ENCODE data around the gene TDRD12.
"Not testable (repeated sequence)": the region's sequence is repeated elsewhere in the genome, so short reads cannot be mapped to it uniquely, and the experiment has no call there.

TDRD12 gene

DNA sequence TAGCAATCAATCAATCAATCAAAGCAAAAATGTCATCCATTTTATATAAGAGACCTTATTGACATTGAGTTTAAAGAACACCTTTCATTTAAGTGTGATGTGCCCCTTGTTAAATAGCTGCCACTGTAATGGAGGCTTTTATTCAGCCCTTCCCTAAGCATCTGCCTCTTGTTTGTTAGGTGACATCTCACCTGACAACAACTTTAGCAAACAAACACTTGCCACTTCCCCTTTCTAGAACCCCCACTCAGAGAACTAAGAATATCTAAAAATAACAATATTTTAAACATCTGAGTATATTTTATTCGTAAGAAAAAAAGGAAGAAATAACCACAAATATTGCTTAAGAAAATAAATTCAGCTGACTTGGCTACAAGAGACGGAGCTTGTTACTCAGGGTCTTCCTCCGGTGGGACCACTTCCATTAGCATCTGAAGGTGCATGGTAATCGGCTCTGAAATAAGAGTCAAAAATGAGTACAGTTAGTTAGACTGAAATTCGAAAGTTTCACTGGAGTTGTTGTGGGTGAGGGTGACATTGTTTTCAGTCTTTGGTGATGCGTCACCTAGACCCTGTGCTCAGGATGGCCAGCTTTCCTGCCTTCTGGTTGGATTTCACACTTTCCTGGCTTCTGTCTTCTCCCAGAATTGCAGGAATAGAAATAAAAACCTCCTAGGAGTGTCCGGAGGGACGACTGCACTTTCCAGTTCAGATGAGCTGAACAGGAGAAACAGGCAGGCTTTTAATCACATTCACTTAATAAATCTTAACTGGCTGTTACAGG, 110.9 kb downstream of the TDRD12 start:
- Histone ChIP-seq H3K36me3 (ENCODE audit: insufficient read depth) (no peaks in the 10 kb centered on the region), H3K4me1 (ENCODE audit: low read depth, poor library complexity, severe bottlenecking) (no peaks in the 10 kb centered on the region), H3K4me2 (no peak overlapping the region), H3K27ac (no peak overlapping the region), H3K4me3 (IDR thresholded peaks at IDR 0.05; ENCODE audit: insufficient read depth, low read depth, low read length) (no peak overlapping the region), H2AFZ (ENCODE audit: low read depth) (no peak overlapping the region), H3K79me2 (ENCODE audit: insufficient read depth, low read depth) (no peaks in the 10 kb centered on the region), H4K20me1 (ENCODE audit: insufficient read depth) (no peaks in the 10 kb centered on the region), H3K27me3 (ENCODE audit: insufficient read depth, low read depth) (no peaks in the 10 kb centered on the region), H3K9ac (no peak overlapping the region)
- TF ChIP-seq, protein P1, sequence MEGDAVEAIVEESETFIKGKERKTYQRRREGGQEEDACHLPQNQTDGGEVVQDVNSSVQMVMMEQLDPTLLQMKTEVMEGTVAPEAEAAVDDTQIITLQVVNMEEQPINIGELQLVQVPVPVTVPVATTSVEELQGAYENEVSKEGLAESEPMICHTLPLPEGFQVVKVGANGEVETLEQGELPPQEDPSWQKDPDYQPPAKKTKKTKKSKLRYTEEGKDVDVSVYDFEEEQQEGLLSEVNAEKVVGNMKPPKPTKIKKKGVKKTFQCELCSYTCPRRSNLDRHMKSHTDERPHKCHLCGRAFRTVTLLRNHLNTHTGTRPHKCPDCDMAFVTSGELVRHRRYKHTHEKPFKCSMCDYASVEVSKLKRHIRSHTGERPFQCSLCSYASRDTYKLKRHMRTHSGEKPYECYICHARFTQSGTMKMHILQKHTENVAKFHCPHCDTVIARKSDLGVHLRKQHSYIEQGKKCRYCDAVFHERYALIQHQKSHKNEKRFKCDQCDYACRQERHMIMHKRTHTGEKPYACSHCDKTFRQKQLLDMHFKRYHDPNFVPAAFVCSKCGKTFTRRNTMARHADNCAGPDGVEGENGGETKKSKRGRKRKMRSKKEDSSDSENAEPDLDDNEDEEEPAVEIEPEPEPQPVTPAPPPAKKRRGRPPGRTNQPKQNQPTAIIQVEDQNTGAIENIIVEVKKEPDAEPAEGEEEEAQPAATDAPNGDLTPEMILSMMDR (conservative IDR thresholded peaks at IDR 0.05; ENCODE audit: low read depth, low read length), result no peak

DNA sequence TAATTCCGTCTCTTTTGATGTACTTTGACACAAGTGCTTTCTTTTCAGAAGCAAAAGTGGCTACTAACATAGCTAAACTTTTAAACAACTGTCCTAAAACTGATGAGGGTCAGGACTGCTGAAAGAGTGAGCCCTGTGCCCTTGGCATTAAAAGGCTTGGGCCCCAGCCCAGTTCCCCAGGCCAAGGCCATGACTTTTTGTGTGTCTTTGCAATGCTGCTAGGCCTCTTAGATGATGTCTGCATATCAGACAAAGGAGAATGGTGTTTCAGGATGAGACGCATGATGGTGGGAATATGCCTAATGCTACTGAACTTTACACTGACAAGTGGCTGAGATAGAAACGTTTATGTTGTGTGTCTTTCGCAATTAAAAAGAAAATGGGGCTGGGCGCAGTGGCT, 112.0 kb downstream of the TDRD12 start:
- TF ChIP-seq, protein P1 (conservative IDR thresholded peaks at IDR 0.05; ENCODE audit: low read depth, low read length), result no peak
- no peaks in the 10 kb centered on the region for H3K36me3 ChIP-seq (ENCODE audit: insufficient read depth)
- no peaks in the 10 kb centered on the region for H3K27me3 ChIP-seq (ENCODE audit: insufficient read depth, low read depth)
- H3K4me1 ChIP-seq (ENCODE audit: low read depth, poor library complexity, severe bottlenecking), result no peaks in the 10 kb centered on the region
- no peak overlapping the region for H3K4me2 ChIP-seq
- H4K20me1 ChIP-seq (ENCODE audit: insufficient read depth), result no peaks in the 10 kb centered on the region
- no peaks in the 10 kb centered on the region for H3K79me2 ChIP-seq (ENCODE audit: insufficient read depth, low read depth)
- no peak overlapping the region for H3K27ac ChIP-seq
- no peak overlapping the region for H2AFZ ChIP-seq (ENCODE audit: low read depth)
- H3K4me3 ChIP-seq (IDR thresholded peaks at IDR 0.05; ENCODE audit: insufficient read depth, low read depth, low read length), result no peak overlapping the region
- no peak overlapping the region for H3K9ac ChIP-seq

DNA sequence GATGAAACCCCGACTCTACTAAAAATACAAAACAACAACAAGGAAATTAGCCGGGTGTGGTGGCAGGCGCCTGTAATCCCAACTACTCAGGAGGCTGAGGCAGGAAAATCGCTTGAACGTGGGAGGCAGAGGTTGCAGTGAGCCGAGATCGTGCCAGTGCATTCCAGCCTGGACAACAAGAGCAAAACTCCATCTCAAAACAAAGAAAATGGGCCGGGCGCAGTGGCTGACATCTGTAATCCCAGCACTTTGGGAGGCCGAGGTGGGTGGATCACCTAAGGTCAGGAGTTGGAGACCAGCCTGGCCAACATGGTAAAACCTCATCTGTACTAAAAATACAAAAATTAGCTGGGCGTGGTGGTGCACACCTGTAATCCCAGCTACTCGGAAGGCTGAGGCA, 112.5 kb downstream of the TDRD12 start:
- not testable (repeated sequence) for H3K27ac ChIP-seq; H2AFZ ChIP-seq (ENCODE audit: low read depth); H3K4me1 ChIP-seq (ENCODE audit: low read depth, poor library complexity, severe bottlenecking); H3K79me2 ChIP-seq (ENCODE audit: insufficient read depth, low read depth); H4K20me1 ChIP-seq (ENCODE audit: insufficient read depth); H3K36me3 ChIP-seq (ENCODE audit: insufficient read depth); H3K27me3 ChIP-seq (ENCODE audit: insufficient read depth, low read depth); H3K4me3 ChIP-seq (IDR thresholded peaks at IDR 0.05; ENCODE audit: insufficient read depth, low read depth, low read length); H3K4me2 ChIP-seq; H3K9ac ChIP-seq

DNA sequence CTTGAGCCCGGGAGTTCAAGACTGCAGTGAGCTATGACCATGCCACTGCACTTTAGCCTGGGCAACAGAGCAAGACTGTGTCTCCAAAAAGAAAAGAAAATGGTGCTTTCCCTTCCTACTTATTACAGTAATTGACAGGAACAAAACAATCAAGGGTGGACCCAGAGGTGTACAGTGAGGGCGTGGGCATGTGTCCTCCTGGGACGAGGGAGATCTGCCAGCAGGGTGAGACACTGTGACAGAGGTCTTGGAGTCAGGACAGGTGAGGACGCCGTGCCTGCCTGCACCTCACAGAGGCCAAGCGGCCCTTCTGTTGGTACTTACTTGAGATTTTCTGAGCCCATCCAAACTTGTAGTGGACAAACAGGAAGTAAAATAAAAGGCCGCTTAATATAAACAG, 113.3 kb downstream of the TDRD12 start:
- not testable (repeated sequence) for H4K20me1 ChIP-seq (ENCODE audit: insufficient read depth); H3K9ac ChIP-seq; H3K4me3 ChIP-seq (IDR thresholded peaks at IDR 0.05; ENCODE audit: insufficient read depth, low read depth, low read length); H3K27ac ChIP-seq; H3K27me3 ChIP-seq (ENCODE audit: insufficient read depth, low read depth); H3K4me2 ChIP-seq; H3K4me1 ChIP-seq (ENCODE audit: low read depth, poor library complexity, severe bottlenecking); H2AFZ ChIP-seq (ENCODE audit: low read depth); H3K79me2 ChIP-seq (ENCODE audit: insufficient read depth, low read depth); H3K36me3 ChIP-seq (ENCODE audit: insufficient read depth)

DNA sequence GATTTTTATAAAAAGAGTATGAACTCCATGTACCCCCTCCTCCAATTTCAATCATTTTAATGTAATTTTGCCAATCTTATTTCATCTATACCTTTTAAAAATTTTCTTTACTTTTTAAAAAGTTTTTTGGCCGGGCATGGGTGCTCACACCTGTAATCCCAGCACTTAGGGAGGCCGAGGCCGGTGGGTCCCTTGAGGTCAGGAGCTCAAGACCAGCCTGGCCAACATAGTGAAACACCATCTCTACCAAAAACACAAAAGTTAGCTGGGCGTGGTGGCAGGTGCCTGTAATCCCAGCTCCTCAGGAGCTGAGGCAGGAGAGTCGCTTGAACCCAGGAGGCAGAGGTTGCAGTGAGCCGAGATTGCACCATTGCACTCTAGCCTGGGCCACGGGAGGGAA, 113.8 kb downstream of the TDRD12 start:
- H3K36me3 ChIP-seq (ENCODE audit: insufficient read depth); H3K4me3 ChIP-seq (IDR thresholded peaks at IDR 0.05; ENCODE audit: insufficient read depth, low read depth, low read length); H3K4me1 ChIP-seq (ENCODE audit: low read depth, poor library complexity, severe bottlenecking); H4K20me1 ChIP-seq (ENCODE audit: insufficient read depth); H3K4me2 ChIP-seq; H3K27me3 ChIP-seq (ENCODE audit: insufficient read depth, low read depth); H3K79me2 ChIP-seq (ENCODE audit: insufficient read depth, low read depth); H3K27ac ChIP-seq; H3K9ac ChIP-seq; H2AFZ ChIP-seq (ENCODE audit: low read depth): not testable (repeated sequence)

DNA sequence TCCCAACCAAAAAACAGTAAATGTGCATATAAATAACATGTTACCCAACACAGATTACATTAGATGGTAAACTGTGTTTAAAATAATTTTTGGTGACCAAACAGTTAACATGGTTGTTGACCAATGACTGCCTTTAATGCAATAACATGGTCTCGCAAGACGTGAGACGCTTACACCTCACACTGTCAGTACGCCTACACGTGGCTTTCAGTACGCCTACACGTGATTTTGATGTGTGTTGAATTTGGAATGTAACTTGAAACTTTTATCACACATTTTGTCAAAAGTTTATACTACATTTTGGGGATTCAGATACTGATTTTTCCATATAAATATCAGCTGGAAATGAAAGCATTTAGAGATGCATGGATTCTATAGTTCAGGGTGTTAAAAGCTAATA, 118.0 kb downstream of the TDRD12 start:
- no peak overlapping the region for H3K4me2 ChIP-seq
- H3K27ac ChIP-seq, result no peak overlapping the region
- H4K20me1 ChIP-seq (ENCODE audit: insufficient read depth), result no peaks in the 10 kb centered on the region
- H3K9ac ChIP-seq, result no peak overlapping the region
- H3K4me1 ChIP-seq (ENCODE audit: low read depth, poor library complexity, severe bottlenecking), result no peaks in the 10 kb centered on the region
- no peaks in the 10 kb centered on the region for H3K36me3 ChIP-seq (ENCODE audit: insufficient read depth)
- no peak overlapping the region for H2AFZ ChIP-seq (ENCODE audit: low read depth)
- no peaks in the 10 kb centered on the region for H3K79me2 ChIP-seq (ENCODE audit: insufficient read depth, low read depth)
- no peak overlapping the region for H3K4me3 ChIP-seq (IDR thresholded peaks at IDR 0.05; ENCODE audit: insufficient read depth, low read depth, low read length)
- no peaks in the 10 kb centered on the region for H3K27me3 ChIP-seq (ENCODE audit: insufficient read depth, low read depth)
- TF ChIP-seq, protein P1 (conservative IDR thresholded peaks at IDR 0.05; ENCODE audit: low read depth, low read length), result no peak
